ENCODE results near the gene TOGARAM2. TPM values are rescaled to one million over a fixed set of nuclear protein-coding genes. Genes with fewer than 3 reads are reported as not detected.

Gene TOGARAM2
- total RNA-seq, 1 donor from 2014 or later = not detected

GRCh38 chr2:29021886-29022285 is 40.8 kb downstream of the TOGARAM2 start:
- peaks cover 3% of the 10 kb centered on the region for H3K9me3 Mint-ChIP-seq (ENCODE audit: unreplicated experiment)
- no peak for DNase-seq
- peaks cover 11% of the 10 kb centered on the region for H3K4me1 Mint-ChIP-seq (ENCODE audit: low read depth, unreplicated experiment)
- TF ChIP-seq CTCF (IDR thresholded peaks at IDR 0.05; ENCODE audit: partially characterized antibody, unreplicated experiment) = no peak
- no peaks in the 10 kb centered on the region for H3K27me3 Mint-ChIP-seq (ENCODE audit: unreplicated experiment)
- no peak overlapping the region for H3K4me3 Mint-ChIP-seq (ENCODE audit: unreplicated experiment)
- H3K27ac Mint-ChIP-seq (ENCODE audit: unreplicated experiment) = no peak overlapping the region
- H3K36me3 Mint-ChIP-seq (ENCODE audit: unreplicated experiment) = no peaks in the 10 kb centered on the region

GRCh38 chr2:29022679-29023078 is 41.6 kb downstream of the TOGARAM2 start:
- no peak for TF ChIP-seq CTCF (IDR thresholded peaks at IDR 0.05; ENCODE audit: partially characterized antibody, unreplicated experiment)
- Mint-ChIP-seq H3K27ac (ENCODE audit: unreplicated experiment) (no peak overlapping the region), H3K9me3 (ENCODE audit: unreplicated experiment) (peaks cover 3% of the 10 kb centered on the region), H3K27me3 (ENCODE audit: unreplicated experiment) (no peaks in the 10 kb centered on the region), H3K36me3 (ENCODE audit: unreplicated experiment) (no peaks in the 10 kb centered on the region), H3K4me3 (ENCODE audit: unreplicated experiment) (no peak overlapping the region), H3K4me1 (ENCODE audit: low read depth, unreplicated experiment) (peaks cover 11% of the 10 kb centered on the region)
- no peak for DNase-seq

- H3K4me3 Mint-ChIP-seq (ENCODE audit: unreplicated experiment) = no peak overlapping the region
- H3K9me3 Mint-ChIP-seq (ENCODE audit: unreplicated experiment) = peaks cover 3% of the 10 kb centered on the region
- DNase-seq = no peak
- no peaks in the 10 kb centered on the region for H3K36me3 Mint-ChIP-seq (ENCODE audit: unreplicated experiment)
- no peaks in the 10 kb centered on the region for H3K27me3 Mint-ChIP-seq (ENCODE audit: unreplicated experiment)
- no peak overlapping the region for H3K27ac Mint-ChIP-seq (ENCODE audit: unreplicated experiment)
- TF ChIP-seq CTCF (IDR thresholded peaks at IDR 0.05; ENCODE audit: partially characterized antibody, unreplicated experiment) = no peak
- H3K4me1 Mint-ChIP-seq (ENCODE audit: low read depth, unreplicated experiment) = peaks cover 11% of the 10 kb centered on the region
These were observed 42.1 kb downstream of the TOGARAM2 start for GRCh38 chr2:29023188-29023587.

- no peak for TF ChIP-seq CTCF (IDR thresholded peaks at IDR 0.05; ENCODE audit: partially characterized antibody, unreplicated experiment)
- Mint-ChIP-seq H3K27me3 (ENCODE audit: unreplicated experiment) (no peaks in the 10 kb centered on the region), H3K4me1 (ENCODE audit: low read depth, unreplicated experiment) (peaks cover 11% of the 10 kb centered on the region), H3K27ac (ENCODE audit: unreplicated experiment) (no peak overlapping the region), H3K4me3 (ENCODE audit: unreplicated experiment) (no peak overlapping the region), H3K9me3 (ENCODE audit: unreplicated experiment) (peaks cover 3% of the 10 kb centered on the region), H3K36me3 (ENCODE audit: unreplicated experiment) (no peaks in the 10 kb centered on the region)
- no peak for DNase-seq
These were observed 43.9 kb downstream of the TOGARAM2 start for GRCh38 chr2:29024882-29025430.

GRCh38 chr2:29025711-29026110 is 44.6 kb downstream of the TOGARAM2 start:
- no peaks in the 10 kb centered on the region for H3K36me3 Mint-ChIP-seq (ENCODE audit: unreplicated experiment)
- H3K4me1 Mint-ChIP-seq (ENCODE audit: low read depth, unreplicated experiment) = peaks cover 11% of the 10 kb centered on the region
- H3K27me3 Mint-ChIP-seq (ENCODE audit: unreplicated experiment) = no peaks in the 10 kb centered on the region
- peaks cover 3% of the 10 kb centered on the region for H3K9me3 Mint-ChIP-seq (ENCODE audit: unreplicated experiment)
- peak overlapping the region; percentile 41 for H3K27ac Mint-ChIP-seq (ENCODE audit: unreplicated experiment)
- TF ChIP-seq CTCF (IDR thresholded peaks at IDR 0.05; ENCODE audit: partially characterized antibody, unreplicated experiment) = no peak
- no peak for DNase-seq
- H3K4me3 Mint-ChIP-seq (ENCODE audit: unreplicated experiment) = no peak overlapping the region

Measured in glutamatergic neuron (in vitro differentiated cells).